ENCODE results near the gene ZNF326. TPM values are rescaled to one million over a fixed set of nuclear protein-coding genes. Genes with fewer than 3 reads are reported as not detected.

Gene ZNF326
- total RNA-seq, 1 experiment from 2014 or later: 19.3 TPM

GRCh38 chr1:89972024-89972423 lies 22.9 kb upstream of the ZNF326 start:
- Histone ChIP-seq H3K27me3 (ENCODE audit: insufficient read depth, low read length) (no peaks in the 10 kb centered on the region), H2AFZ (ENCODE audit: low read depth, low read length, poor library complexity, severe bottlenecking) (no peak overlapping the region), H3K4me3 (replicated peaks in 1 of 2; ENCODE audit: low read depth in 1 of 2, low read length in 2 of 2) (no peak overlapping the region), H3K4me2 (ENCODE audit: low read length) (no peak overlapping the region), H3K36me3 (ENCODE audit: control insufficient read depth in 1 of 2, insufficient read depth in 2 of 2, low read length in 2 of 2) (no peaks in the 10 kb centered on the region), H3K27ac (ENCODE audit: low read depth, low read length) (no peak overlapping the region), H3K9me2 (ENCODE audit: insufficient read depth) (no peaks in the 10 kb centered on the region), H3K4me1 (ENCODE audit: control insufficient read depth in 1 of 2, insufficient read depth in 2 of 2, low read length in 2 of 2) (no peaks in the 10 kb centered on the region; a peak in 1 of 4 replicates), H4K20me1 (ENCODE audit: insufficient read depth) (no peaks in the 10 kb centered on the region), H3K9me3 (ENCODE audit: control insufficient read depth in 1 of 2, insufficient read depth in 1 of 2, low read depth in 1 of 2, low read length in 2 of 2) (no peaks in the 10 kb centered on the region), H3K79me2 (ENCODE audit: insufficient read depth, low read length) (no peaks in the 10 kb centered on the region), H3K9ac (ENCODE audit: low read length) (no peak overlapping the region)
- intact Hi-C loops (cut with micrococcal nuclease): loop anchor here (10.0 kb wide), 1 partner anchor 347 kb away; no protein-coding TSS in a partner anchor
- TF ChIP-seq ZFX (IDR thresholded peaks at IDR 0.05) (no peak), ZBTB33 (IDR thresholded peaks at IDR 0.05; ENCODE audit: extremely low read depth, insufficient replicate concordance, low read length) (no peak), EZH2phosphoT487 (IDR thresholded peaks at IDR 0.05; ENCODE audit: borderline replicate concordance) (no peak), REST (IDR thresholded peaks at IDR 0.05; ENCODE audit: low read depth) (no peak), SRF (IDR thresholded peaks at IDR 0.05; ENCODE audit: low read depth) (no peak), YY1 (IDR thresholded peaks at IDR 0.05; ENCODE audit: extremely low read depth, insufficient replicate concordance, low read depth, low read length) (no peak), RAD21 (IDR thresholded peaks at IDR 0.05; ENCODE audit: low read depth) (no peak), TCF7L2 (IDR thresholded peaks at IDR 0.05; ENCODE audit: borderline replicate concordance, extremely low read depth, insufficient read depth, insufficient read length) (no peak), EGR1 (IDR thresholded peaks at IDR 0.05; ENCODE audit: low read depth) (no peak), POLR2A (IDR thresholded peaks at IDR 0.05; ENCODE audit: borderline replicate concordance, extremely low read depth, insufficient read depth, insufficient read length) (no peak), SIN3A (IDR thresholded peaks at IDR 0.05; ENCODE audit: low read depth) (no peak), SP1 (IDR thresholded peaks at IDR 0.05; ENCODE audit: low read depth) (no peak), FOSL1 (IDR thresholded peaks at IDR 0.05; ENCODE audit: low read depth) (no peak), ZNF274 (IDR thresholded peaks at IDR 0.05; ENCODE audit: low read depth, low read length) (no peak), EZH2 (IDR thresholded peaks at IDR 0.05) (no peak)
- TF ChIP-seq, protein P1, sequence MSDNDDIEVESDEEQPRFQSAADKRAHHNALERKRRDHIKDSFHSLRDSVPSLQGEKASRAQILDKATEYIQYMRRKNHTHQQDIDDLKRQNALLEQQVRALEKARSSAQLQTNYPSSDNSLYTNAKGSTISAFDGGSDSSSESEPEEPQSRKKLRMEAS (IDR thresholded peaks at IDR 0.05): no peak
- CTCF ChIA-PET: no interaction called here
- DNase-seq (ENCODE audit: low read depth, low spot score) (no peak), ATAC-seq (no peak)
- no TSS peak for BruUV-seq (replicated peaks)
- POLR2A ChIA-PET: no interaction called here
- RAD21 ChIA-PET (ENCODE audit: low non-redundant PET in 1 of 2, low total read pairs in 2 of 2, uncharacterized antibody in 2 of 2, unreplicated experiment in 2 of 2): no interaction called here

All from HCT116 (cell line).